ENCODE results near the gene ANO8. TPM values are rescaled to one million over a fixed set of nuclear protein-coding genes. Genes with fewer than 3 reads are reported as not detected.

ANO8 gene
- total and polyA plus RNA-seq, 2 donors (not counting 1 experiment from before 2014, with no cell fraction given): 1.1 to 5.9 TPM

DNA sequence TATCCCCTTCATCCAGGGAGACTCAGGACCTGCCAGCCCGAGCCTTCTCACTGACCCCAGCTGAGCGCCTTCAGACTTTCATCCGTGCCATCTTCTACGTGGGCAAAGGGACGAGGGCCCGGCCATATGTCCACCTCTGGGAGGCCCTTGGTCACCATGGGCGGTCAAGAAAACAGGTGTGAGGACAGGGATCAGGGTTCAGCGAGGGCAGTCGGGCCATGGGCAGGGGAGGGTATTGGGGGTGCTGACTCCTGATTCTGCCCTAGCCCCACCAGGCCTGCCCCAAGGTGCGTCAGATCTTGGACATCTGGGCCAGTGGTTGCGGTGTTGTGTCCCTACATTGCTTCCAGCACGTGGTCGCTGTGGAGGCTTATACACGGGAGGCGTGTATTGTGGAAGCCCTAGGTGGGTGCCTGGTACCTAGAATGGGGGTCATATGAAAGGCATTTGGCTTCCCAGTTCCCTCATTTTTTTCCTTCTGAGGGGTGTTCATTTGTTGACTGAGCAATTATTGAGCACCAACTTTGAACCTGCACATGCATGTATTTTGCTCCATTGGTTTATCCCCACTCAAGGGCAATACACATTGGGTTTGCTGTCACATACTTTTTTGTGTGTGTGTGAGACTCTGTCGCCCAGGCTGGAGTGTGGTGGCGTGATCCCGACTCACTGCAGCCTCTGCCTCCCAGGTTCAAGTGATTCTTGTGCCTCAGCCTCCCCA is 49.1 kb downstream of the ANO8 start:
- Histone ChIP-seq H3K9me3 (ENCODE audit: control insufficient read depth, insufficient read depth, low read depth, low read length) (no peaks in the 10 kb centered on the region), H3K27ac (ENCODE audit: insufficient read depth, low read length) (no peak overlapping the region), H3K4me3 (replicated peaks in 1 of 4; ENCODE audit: control extremely low read depth in 1 of 4, insufficient read depth in 1 of 4, low read depth in 3 of 4, low read length in 4 of 4) (no peak overlapping the region), H3K9ac (ENCODE audit: insufficient read depth, low read length) (no peak overlapping the region), H3K79me2 (ENCODE audit: control insufficient read depth, insufficient read depth, low read length) (no peaks in the 10 kb centered on the region), H2AFZ (ENCODE audit: low read length) (no peak overlapping the region), H3K36me3 (ENCODE audit: control insufficient read depth, insufficient read depth, low read length) (no peaks in the 10 kb centered on the region), H3K27me3 (ENCODE audit: control insufficient read depth, insufficient read depth, low read length) (no peaks in the 10 kb centered on the region), H4K20me1 (ENCODE audit: control insufficient read depth, extremely low read depth, insufficient read depth, low read length) (no peaks in the 10 kb centered on the region), H3K4me2 (ENCODE audit: extremely low read depth, insufficient read depth, low read length) (no peak overlapping the region), H3K4me1 (ENCODE audit: control insufficient read depth, extremely low read depth, insufficient read depth, low read length) (no peaks in the 10 kb centered on the region)
- no peak for TF ChIP-seq EZH2 (IDR thresholded peaks at IDR 0.05; ENCODE audit: low read length, missing control alignments)
- TF ChIP-seq, protein P1, sequence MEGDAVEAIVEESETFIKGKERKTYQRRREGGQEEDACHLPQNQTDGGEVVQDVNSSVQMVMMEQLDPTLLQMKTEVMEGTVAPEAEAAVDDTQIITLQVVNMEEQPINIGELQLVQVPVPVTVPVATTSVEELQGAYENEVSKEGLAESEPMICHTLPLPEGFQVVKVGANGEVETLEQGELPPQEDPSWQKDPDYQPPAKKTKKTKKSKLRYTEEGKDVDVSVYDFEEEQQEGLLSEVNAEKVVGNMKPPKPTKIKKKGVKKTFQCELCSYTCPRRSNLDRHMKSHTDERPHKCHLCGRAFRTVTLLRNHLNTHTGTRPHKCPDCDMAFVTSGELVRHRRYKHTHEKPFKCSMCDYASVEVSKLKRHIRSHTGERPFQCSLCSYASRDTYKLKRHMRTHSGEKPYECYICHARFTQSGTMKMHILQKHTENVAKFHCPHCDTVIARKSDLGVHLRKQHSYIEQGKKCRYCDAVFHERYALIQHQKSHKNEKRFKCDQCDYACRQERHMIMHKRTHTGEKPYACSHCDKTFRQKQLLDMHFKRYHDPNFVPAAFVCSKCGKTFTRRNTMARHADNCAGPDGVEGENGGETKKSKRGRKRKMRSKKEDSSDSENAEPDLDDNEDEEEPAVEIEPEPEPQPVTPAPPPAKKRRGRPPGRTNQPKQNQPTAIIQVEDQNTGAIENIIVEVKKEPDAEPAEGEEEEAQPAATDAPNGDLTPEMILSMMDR (conservative IDR thresholded peaks at IDR 0.05 in 1 of 2, IDR thresholded peaks at IDR 0.05 in 1 of 2; ENCODE audit: low read depth in 1 of 2, low read length in 2 of 2): no peak
- DNase-seq (ENCODE audit: low read depth in 2 of 2): no peak

DNA sequence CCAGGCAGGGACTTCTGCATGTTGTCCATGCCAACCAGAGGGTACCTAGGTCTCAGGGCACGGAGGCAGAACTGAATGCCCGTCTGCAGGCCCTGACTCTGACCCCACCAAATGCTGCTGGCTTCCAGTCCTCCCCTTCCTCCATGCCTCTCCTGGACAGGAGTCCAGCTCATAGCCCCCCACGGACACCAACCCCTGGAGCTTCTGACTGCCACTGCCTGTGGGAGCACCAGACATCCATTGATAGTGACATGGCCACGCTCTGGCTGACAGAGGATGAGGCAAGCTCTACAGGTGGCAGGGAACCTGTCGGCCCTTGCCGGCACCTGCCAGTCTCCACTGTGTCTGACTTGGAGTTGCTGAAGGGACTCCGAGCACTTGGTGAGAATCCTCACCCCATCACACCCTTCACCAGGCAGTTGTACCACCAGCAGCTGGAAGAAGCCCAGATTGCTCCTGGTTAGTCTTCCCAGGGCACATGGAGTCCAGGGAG is 51.1 kb downstream of the ANO8 start:
- Histone ChIP-seq H3K4me2 (ENCODE audit: extremely low read depth, insufficient read depth, low read length) (no peak overlapping the region), H3K36me3 (ENCODE audit: control insufficient read depth, insufficient read depth, low read length) (no peaks in the 10 kb centered on the region), H3K4me1 (ENCODE audit: control insufficient read depth, extremely low read depth, insufficient read depth, low read length) (no peaks in the 10 kb centered on the region), H3K9me3 (ENCODE audit: control insufficient read depth, insufficient read depth, low read depth, low read length) (no peaks in the 10 kb centered on the region), H3K4me3 (replicated peaks in 1 of 4; ENCODE audit: control extremely low read depth in 1 of 4, insufficient read depth in 1 of 4, low read depth in 3 of 4, low read length in 4 of 4) (no peak overlapping the region), H2AFZ (ENCODE audit: low read length) (no peak overlapping the region), H3K27ac (ENCODE audit: insufficient read depth, low read length) (no peak overlapping the region), H3K9ac (ENCODE audit: insufficient read depth, low read length) (no peak overlapping the region), H3K27me3 (ENCODE audit: control insufficient read depth, insufficient read depth, low read length) (no peaks in the 10 kb centered on the region), H4K20me1 (ENCODE audit: control insufficient read depth, extremely low read depth, insufficient read depth, low read length) (no peaks in the 10 kb centered on the region), H3K79me2 (ENCODE audit: control insufficient read depth, insufficient read depth, low read length) (no peaks in the 10 kb centered on the region)
- TF ChIP-seq, protein P1 (conservative IDR thresholded peaks at IDR 0.05 in 1 of 2, IDR thresholded peaks at IDR 0.05 in 1 of 2; ENCODE audit: low read depth in 1 of 2, low read length in 2 of 2): no peak
- no peak for TF ChIP-seq EZH2 (IDR thresholded peaks at IDR 0.05; ENCODE audit: low read length, missing control alignments)
- no peak for DNase-seq (ENCODE audit: low read depth in 2 of 2)

DNA sequence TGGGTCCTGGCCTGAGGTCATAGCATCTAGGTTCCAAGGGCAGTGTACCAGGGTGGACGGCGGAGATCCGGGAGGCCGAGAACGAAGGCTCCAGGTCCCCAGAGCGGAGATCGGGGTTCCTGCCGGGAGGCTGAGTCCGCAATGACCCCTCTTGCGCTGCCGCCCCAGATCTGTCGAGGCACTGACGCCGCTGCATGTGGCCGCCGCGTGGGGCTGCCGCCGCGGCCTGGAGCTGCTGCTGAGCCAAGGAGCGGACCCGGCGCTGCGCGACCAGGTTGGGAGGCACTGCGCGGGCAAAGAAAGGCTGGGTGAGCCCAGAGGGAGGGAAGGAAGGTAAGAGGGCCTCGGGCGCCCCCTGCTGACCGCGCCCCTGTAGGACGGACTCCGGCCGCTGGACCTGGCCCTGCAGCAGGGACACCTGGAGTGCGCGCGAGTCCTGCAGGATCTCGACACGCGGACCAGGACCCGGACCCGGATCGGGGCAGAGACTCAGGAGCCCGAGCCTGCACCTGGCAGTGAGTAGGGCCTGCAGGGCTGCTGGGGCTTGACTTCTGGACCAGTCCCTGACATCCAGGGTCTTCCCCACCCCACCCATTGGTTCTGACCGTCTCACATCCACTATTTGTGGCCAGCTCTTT is 52.0 kb downstream of the ANO8 start:
- Histone ChIP-seq H3K4me2 (ENCODE audit: extremely low read depth, insufficient read depth, low read length) (peak overlapping the region; percentile 75), H4K20me1 (ENCODE audit: control insufficient read depth, extremely low read depth, insufficient read depth, low read length) (no peaks in the 10 kb centered on the region), H3K79me2 (ENCODE audit: control insufficient read depth, insufficient read depth, low read length) (no peaks in the 10 kb centered on the region), H3K9ac (ENCODE audit: insufficient read depth, low read length) (peak overlapping the region; percentile 20), H3K9me3 (ENCODE audit: control insufficient read depth, insufficient read depth, low read depth, low read length) (no peaks in the 10 kb centered on the region), H3K4me3 (replicated peaks in 1 of 4; ENCODE audit: control extremely low read depth in 1 of 4, insufficient read depth in 1 of 4, low read depth in 3 of 4, low read length in 4 of 4) (peak overlapping the region; percentile 11 to 48 (median 21)), H2AFZ (ENCODE audit: low read length) (peak overlapping the region; percentile 55), H3K27ac (ENCODE audit: insufficient read depth, low read length) (no peak overlapping the region), H3K4me1 (ENCODE audit: control insufficient read depth, extremely low read depth, insufficient read depth, low read length) (no peaks in the 10 kb centered on the region), H3K36me3 (ENCODE audit: control insufficient read depth, insufficient read depth, low read length) (peaks cover under 1% of the 10 kb centered on the region), H3K27me3 (ENCODE audit: control insufficient read depth, insufficient read depth, low read length) (no peaks in the 10 kb centered on the region)
- DNase-seq (ENCODE audit: low read depth in 2 of 2): peak; percentile 64 to 71
- TF ChIP-seq EZH2 (IDR thresholded peaks at IDR 0.05; ENCODE audit: low read length, missing control alignments): no peak
- TF ChIP-seq, protein P1 (conservative IDR thresholded peaks at IDR 0.05 in 1 of 2, IDR thresholded peaks at IDR 0.05 in 1 of 2; ENCODE audit: low read depth in 1 of 2, low read length in 2 of 2): peak; percentile 66 to 78
